Left renal cortex interstitium (tissue), 4 donors: ENCODE measurements around the gene GABRQ. TPM values are rescaled to one million over a fixed set of nuclear protein-coding genes. Genes with fewer than 3 reads are reported as not detected.
"Not testable (repeated sequence)": the region's sequence is repeated elsewhere in the genome, so short reads cannot be mapped to it uniquely, and the experiment has no call there.

ENCODE experiments used
- DNase-seq, 4 donors: peaks; one replicate each; pipeline ENCODE4 v3.0.0-alpha.2; 2013; ENCODE audit warnings: low read depth in 4 of 4, low spot score in 2 of 4, missing footprints in 1 of 4
- polyA plus RNA-seq, 4 donors: library from polyadenylated mRNA; unstranded; fragments of 120-200 nt; gene quantifications; one replicate each; pipeline ENCODE4 v1.2.1, GENCODE V29; 2013; ENCODE audit not compliant: insufficient read length in 4 of 4

Gene GABRQ
- polyA plus RNA-seq, 4 donors = 0.65 to 1.8 (median 1.4) TPM

- no peak for DNase-seq
Measured at GRCh38 chrX:152656890-152657289, 19.2 kb downstream of the GABRQ start.

GRCh38 chrX:152658302-152658701, 20.6 kb downstream of the GABRQ start:
- no peak for DNase-seq

- DNase-seq = no peak
Measured at GRCh38 chrX:152663086-152663485, 25.4 kb downstream of the GABRQ start.

- DNase-seq = no peak
Measured at GRCh38 chrX:152674135-152674534, 36.4 kb downstream of the GABRQ start.

- not testable (repeated sequence) for DNase-seq
Measured at GRCh38 chrX:152674652-152675051, 37.0 kb downstream of the GABRQ start.

GRCh38 chrX:152681012-152681411, 43.3 kb downstream of the GABRQ start:
- not testable (repeated sequence) for DNase-seq

GRCh38 chrX:152697952-152698931, 60.5 kb downstream of the GABRQ start, which contains the start of gene MAGEA3:
Gene MAGEA3 (plus strand): TSS chrX:152698794. CDS start chrX:152700833, 2,039 bp downstream.
- DNase-seq = not testable (repeated sequence)

GRCh38 chrX:152700390-152700789, 62.7 kb downstream of the GABRQ start:
- not testable (repeated sequence) for DNase-seq

GRCh38 chrX:152706500-152706899, 68.8 kb downstream of the GABRQ start:
- DNase-seq = not testable (repeated sequence)

Other genes with a start within 250 kb of the GABRQ start
- gene GABRA3, start 186.6 kb upstream of the GABRQ start, polyA plus RNA-seq = under 1 TPM in 3 of 4 donors, not detected in 1; 0.16 to 0.28 (median 0.21) TPM
- not detected for gene MAGEA3, start 60.9 kb downstream of the GABRQ start, polyA plus RNA-seq
- not detected for gene CSAG2, start 71.4 kb downstream of the GABRQ start, polyA plus RNA-seq
- not detected for gene MAGEA2B, start 76.7 kb downstream of the GABRQ start, polyA plus RNA-seq
- gene CSAG1, start 95.8 kb downstream of the GABRQ start, polyA plus RNA-seq = not detected
- gene MAGEA12, start 95.9 kb downstream of the GABRQ start, polyA plus RNA-seq = not detected
- not detected for gene MAGEA2, start 115.9 kb downstream of the GABRQ start, polyA plus RNA-seq
- not detected for gene CSAG3, start 121.3 kb downstream of the GABRQ start, polyA plus RNA-seq
- gene MAGEA6, start 131.8 kb downstream of the GABRQ start, polyA plus RNA-seq = not detected
- gene CETN2, start 192.9 kb downstream of the GABRQ start, polyA plus RNA-seq = 100 to 1,000 TPM; 106 to 131 (median 114) TPM
- 10 to 100 TPM; 26.2 to 32.1 (median 28.7) TPM for gene NSDHL, start 193.2 kb downstream of the GABRQ start, polyA plus RNA-seq